Endothelial cell of umbilical vein (primary cell): ENCODE data around the gene GUCY1A1.

ENCODE experiments used
- MAX ChIP-seq: IDR thresholded peaks from 2 replicates; pipeline ENCODE4 v1.6.1; 2011; ENCODE audit not compliant: insufficient read depth, insufficient read length
- TF ChIP-seq, protein P1 (sequence below), 2 donors: IDR thresholded peaks; 1 replicate in 1 of 2; 2 replicates in 1 of 2; pipeline ENCODE4 v1.5.1; 2011; ENCODE audit warnings: low read length in 2 of 2, mild to moderate bottlenecking in 2 of 2, moderate library complexity in 2 of 2, control low read depth in 1 of 2, inconsistent platforms in 1 of 2, low read depth in 1 of 2; ENCODE audit not compliant: insufficient read depth in 1 of 2; ENCODE audit errors: extremely low read depth in 1 of 2

DNA sequence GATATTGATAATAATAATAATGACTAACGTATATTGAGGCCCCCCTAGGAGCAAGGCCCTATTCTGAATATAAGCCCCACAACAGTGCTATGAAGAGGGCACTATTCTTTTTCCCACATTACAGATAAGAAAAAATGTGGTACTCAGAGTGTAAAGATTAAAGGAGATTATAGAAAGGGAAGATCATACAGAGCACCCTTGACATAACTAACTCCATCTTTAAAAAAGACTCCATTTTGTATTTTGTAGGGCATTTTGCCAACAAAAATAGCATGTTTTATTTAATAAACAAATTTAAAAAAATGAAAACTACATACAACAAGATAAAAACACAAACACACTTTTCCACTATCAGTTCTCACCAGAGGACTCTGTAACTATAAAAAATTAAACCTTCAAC, 42.1 kb downstream of the GUCY1A1 start:
- TF ChIP-seq, protein P1, sequence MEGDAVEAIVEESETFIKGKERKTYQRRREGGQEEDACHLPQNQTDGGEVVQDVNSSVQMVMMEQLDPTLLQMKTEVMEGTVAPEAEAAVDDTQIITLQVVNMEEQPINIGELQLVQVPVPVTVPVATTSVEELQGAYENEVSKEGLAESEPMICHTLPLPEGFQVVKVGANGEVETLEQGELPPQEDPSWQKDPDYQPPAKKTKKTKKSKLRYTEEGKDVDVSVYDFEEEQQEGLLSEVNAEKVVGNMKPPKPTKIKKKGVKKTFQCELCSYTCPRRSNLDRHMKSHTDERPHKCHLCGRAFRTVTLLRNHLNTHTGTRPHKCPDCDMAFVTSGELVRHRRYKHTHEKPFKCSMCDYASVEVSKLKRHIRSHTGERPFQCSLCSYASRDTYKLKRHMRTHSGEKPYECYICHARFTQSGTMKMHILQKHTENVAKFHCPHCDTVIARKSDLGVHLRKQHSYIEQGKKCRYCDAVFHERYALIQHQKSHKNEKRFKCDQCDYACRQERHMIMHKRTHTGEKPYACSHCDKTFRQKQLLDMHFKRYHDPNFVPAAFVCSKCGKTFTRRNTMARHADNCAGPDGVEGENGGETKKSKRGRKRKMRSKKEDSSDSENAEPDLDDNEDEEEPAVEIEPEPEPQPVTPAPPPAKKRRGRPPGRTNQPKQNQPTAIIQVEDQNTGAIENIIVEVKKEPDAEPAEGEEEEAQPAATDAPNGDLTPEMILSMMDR (IDR thresholded peaks at IDR 0.05; ENCODE audit: extremely low read depth in 1 of 2, insufficient read depth in 1 of 2, low read depth in 1 of 2, low read length in 2 of 2): no peak
- TF ChIP-seq MAX: no peak
